Pancreas (tissue), 10 donors: ENCODE measurements around the gene ERCC1. TPM values are rescaled to one million over a fixed set of nuclear protein-coding genes. Genes with fewer than 3 reads are reported as not detected.

ENCODE experiments used
- ATAC-seq, 4 donors: fragments of 200-7000 bp; cut with Tn5 transposase; one replicate each; pipeline versions ENCODE4 v1.8.0 to v1.9.1; 2020; ENCODE audit warnings: mild to moderate bottlenecking in 4 of 4, moderate library complexity in 4 of 4
- DNase-seq, 6 donors: peaks; one replicate each; pipeline ENCODE4 v3.0.0-alpha.2; 2020
- FAIRE-seq: peaks from 2 replicates; lab custom pipeline; 2012; peaks lifted over from hg19 to GRCh38; lab: Jason Lieb, UNC
- H3K27ac ChIP-seq, 4 donors: fragments of 200-600 bp; sonication (generic); 1 replicate in 3 of 4; 2 replicates in 1 of 4; pipeline versions ENCODE4 v1.5.0 to v1.8.0; 2020
- H3K27me3 ChIP-seq, 4 donors: fragments of 200-600 bp; one replicate each; pipeline ENCODE4 v1.8.0; 2021
- H3K36me3 ChIP-seq, 3 donors: fragments of 200-600 bp; sonication (generic) in 1 of 3; one replicate each; pipeline versions ENCODE4 v1.5.0 to v1.8.0; 2020 to 2021
- H3K4me1 ChIP-seq, 3 donors: fragments of 200-600 bp; one replicate each; pipeline ENCODE4 v1.8.0; 2021
- H3K4me3 ChIP-seq, 4 donors: fragments of 200-600 bp; sonication (generic) in 2 of 4; one replicate each; pipeline versions ENCODE4 v1.5.0 to v1.8.0; 2020 to 2021
- H3K9me3 ChIP-seq, 4 donors: fragments of 200-600 bp; one replicate each; pipeline ENCODE4 v1.8.0; 2021
- WGBS, 2 donors: extraction: QIAGEN DNeasy Blood & Tissue Kit; methylation state at CpG; one replicate each; pipeline ENCODE4 v1.1.7; 2013; 5-methylcytosine and 5-hydroxymethylcytosine counted together
- intact Hi-C, 3 donors: fragments of 100-400 bp; cut with DNase I; formaldehyde crosslinking; loops; one replicate each; pipeline versions ENCODE4 v1.11.1 to v1.14.2; 2022
- polyA plus RNA-seq, 2 donors: library from polyadenylated mRNA; stranded (reverse); fragments of 200-250 nt; gene quantifications; one replicate each; pipeline ENCODE4 v1.2.3, GENCODE V29; 2013
- total RNA-seq, 6 donors: library from RNA; stranded (reverse); fragmentation: NEBNext Ultra II Directional in 4 of 6; extraction: Animal tissue kit (Norgen Biotek cat#: 25700) in 4 of 6; gene quantifications; one replicate each; pipeline versions ENCODE4 v1.2.1 to v1.2.4, GENCODE V29; 2021 to 2023
- TF ChIP-seq, protein P1 (sequence below), 4 donors: fragments of 200-600 bp; sonication (generic) in 3 of 4; IDR thresholded peaks; one replicate each; pipeline versions ENCODE4 v1.5.0 to v1.8.0; 2021; ENCODE audit warnings: antibody characterized with exemption in 4 of 4
- donor health status: healthy with polysubstance abuse.
- donor health status: DM: no; HTN: no; CAD: no; lungs with moderate emphysema.
- donor health status: DM: no; HTN: no; CAD: no.
- donor health status: control.
- donor health status: control.
- donor health status: Bipolar disorder and iron deficiency.
- donor health status: DM: yes; HTN: yes; CAD: no.
- donor health status: DM: no; HTN: no; CAD: no.
- donor health status: DM: no; HTN: no; CAD: no.
- donor health status: DM: yes; HTN: yes; CAD: no.

Gene ERCC1
- total and polyA plus RNA-seq, 8 donors, result 28.9 to 42.3 (median 33.1) TPM

DNA sequence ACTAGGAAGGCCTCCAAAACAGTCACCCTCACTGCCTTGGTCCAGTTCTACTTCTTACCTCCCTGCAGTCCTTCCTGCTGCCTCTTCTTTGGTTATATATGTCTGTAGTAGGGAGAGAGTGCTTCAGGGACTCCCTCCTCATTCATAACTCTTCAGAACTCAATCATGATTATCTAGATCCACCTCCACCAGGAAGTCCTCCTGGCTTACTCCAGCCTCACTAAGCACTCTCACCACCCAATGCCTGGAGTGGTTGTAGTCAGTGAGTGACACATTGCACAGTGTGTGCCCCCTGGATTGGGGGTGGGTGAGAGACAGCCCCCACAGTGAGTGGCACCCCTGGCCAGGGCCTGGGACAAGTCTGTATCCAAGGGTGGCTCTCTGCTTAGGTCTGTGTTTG, 34.1 kb upstream of the ERCC1 start:
- FAIRE-seq (no peak), ATAC-seq (no peak)

DNA sequence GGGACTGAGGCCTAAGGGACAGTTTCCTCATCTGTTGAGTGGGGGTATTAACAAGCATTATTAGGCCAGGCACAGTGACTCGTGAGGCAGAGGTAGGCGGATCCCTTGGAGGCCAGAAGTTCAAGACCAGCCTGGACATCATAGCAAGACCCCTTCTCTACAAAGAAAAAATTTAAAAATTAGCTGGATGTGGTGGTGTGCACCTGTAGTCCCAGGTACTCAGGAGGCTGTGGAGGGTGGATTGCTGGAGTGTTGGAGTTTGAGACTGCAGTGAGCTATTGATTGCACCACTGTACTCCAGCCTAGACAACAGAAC, 32.7 kb upstream of the ERCC1 start:
- Histone ChIP-seq H3K9me3 (no peaks in the 10 kb centered on the region), H3K4me3 (no peak overlapping the region), H3K27me3 (no peaks in the 10 kb centered on the region), H3K4me1 (peaks cover 9 to 15% (median 11%) of the 10 kb centered on the region in 3 donors), H3K36me3 (no peaks in the 10 kb centered on the region), H3K27ac (peak overlapping the region; percentile 91 to 97 (median 95))
- no peak for ATAC-seq
- TF ChIP-seq, protein P1, sequence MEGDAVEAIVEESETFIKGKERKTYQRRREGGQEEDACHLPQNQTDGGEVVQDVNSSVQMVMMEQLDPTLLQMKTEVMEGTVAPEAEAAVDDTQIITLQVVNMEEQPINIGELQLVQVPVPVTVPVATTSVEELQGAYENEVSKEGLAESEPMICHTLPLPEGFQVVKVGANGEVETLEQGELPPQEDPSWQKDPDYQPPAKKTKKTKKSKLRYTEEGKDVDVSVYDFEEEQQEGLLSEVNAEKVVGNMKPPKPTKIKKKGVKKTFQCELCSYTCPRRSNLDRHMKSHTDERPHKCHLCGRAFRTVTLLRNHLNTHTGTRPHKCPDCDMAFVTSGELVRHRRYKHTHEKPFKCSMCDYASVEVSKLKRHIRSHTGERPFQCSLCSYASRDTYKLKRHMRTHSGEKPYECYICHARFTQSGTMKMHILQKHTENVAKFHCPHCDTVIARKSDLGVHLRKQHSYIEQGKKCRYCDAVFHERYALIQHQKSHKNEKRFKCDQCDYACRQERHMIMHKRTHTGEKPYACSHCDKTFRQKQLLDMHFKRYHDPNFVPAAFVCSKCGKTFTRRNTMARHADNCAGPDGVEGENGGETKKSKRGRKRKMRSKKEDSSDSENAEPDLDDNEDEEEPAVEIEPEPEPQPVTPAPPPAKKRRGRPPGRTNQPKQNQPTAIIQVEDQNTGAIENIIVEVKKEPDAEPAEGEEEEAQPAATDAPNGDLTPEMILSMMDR (IDR thresholded peaks at IDR 0.05), result no peak
- no peak for DNase-seq
- WGBS, 2 donors, result 80 to 82% methylated on average over 2 of the region's 2 CpGs
- FAIRE-seq, result no peak
- intact Hi-C loops, result no loop called here

More for the DNA sequence above, 34.1 kb upstream of the ERCC1 start:
- peaks cover 9 to 15% (median 11%) of the 10 kb centered on the region in 3 donors for H3K4me1 ChIP-seq
- DNase-seq, result no peak
- intact Hi-C loops, result no loop called here
- H3K4me3 ChIP-seq, result no peak overlapping the region
- H3K27ac ChIP-seq, result no peak overlapping the region
- H3K9me3 ChIP-seq, result no peaks in the 10 kb centered on the region
- no peaks in the 10 kb centered on the region for H3K27me3 ChIP-seq
- no peaks in the 10 kb centered on the region for H3K36me3 ChIP-seq
- TF ChIP-seq, protein P1 (IDR thresholded peaks at IDR 0.05), result no peak

GRCh38 chr19:45455707-45456499, 32.2 kb upstream of the ERCC1 start:
- TF ChIP-seq, protein P1 (IDR thresholded peaks at IDR 0.05), result no peak
- WGBS, 2 donors, result 24 to 32% methylated on average over 17 to 27 of the region's 27 CpGs
- FAIRE-seq (no peak), DNase-seq (peak; percentile 87 to 99 (median 98)), ATAC-seq (peak; percentile 91 to 93 (median 92))
- intact Hi-C loops, result no loop called here
- peaks cover 9 to 15% (median 11%) of the 10 kb centered on the region in 3 donors for H3K4me1 ChIP-seq
- H3K27ac ChIP-seq, result peak overlapping the region; percentile 91 to 97 (median 95)
- H3K27me3 ChIP-seq, result no peaks in the 10 kb centered on the region
- no peaks in the 10 kb centered on the region for H3K36me3 ChIP-seq
- no peaks in the 10 kb centered on the region for H3K9me3 ChIP-seq
- peak overlapping the region in 1 of 4 donors; percentile 26 for H3K4me3 ChIP-seq

DNA sequence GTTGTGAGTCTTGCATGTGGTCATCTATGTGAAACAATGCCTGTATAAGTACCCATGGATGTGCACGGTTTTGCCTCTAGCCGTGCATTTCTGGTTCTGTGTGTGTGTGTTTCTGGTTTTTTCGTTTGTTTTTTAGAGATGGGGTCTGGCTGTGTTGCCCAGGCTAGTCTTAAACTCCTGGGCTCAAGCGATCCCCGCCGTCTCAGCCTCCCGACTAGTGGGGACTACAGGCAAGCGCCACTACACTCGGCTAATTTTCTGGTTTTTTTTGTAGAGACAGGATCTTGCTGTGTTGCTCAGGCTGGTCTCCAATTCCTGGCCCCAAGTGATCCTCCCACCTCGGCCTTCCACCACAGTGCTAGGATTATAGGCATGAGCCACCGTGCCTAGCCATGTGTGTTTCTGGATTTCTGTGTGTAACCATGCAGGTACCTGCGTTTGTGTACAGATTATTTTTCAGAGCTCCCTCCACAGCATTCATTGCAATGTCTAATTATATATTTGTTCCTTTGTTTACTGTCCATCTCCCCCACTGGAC, 28.2 kb upstream of the ERCC1 start:
- DNase-seq (no peak), FAIRE-seq (no peak), ATAC-seq (no peak)
- no peaks in the 10 kb centered on the region for H3K36me3 ChIP-seq
- no peaks in the 10 kb centered on the region for H3K9me3 ChIP-seq
- peaks cover 11 to 22% (median 13%) of the 10 kb centered on the region in 3 donors for H3K4me1 ChIP-seq
- H3K27me3 ChIP-seq, result no peaks in the 10 kb centered on the region
- 73 to 78% methylated on average over 12 of the region's 12 CpGs for WGBS, 2 donors
- intact Hi-C loops, result no loop called here
- TF ChIP-seq, protein P1 (IDR thresholded peaks at IDR 0.05), result no peak
- peak overlapping the region in 3 of 4 donors; percentile 79 to 85 (median 84) for H3K27ac ChIP-seq
- H3K4me3 ChIP-seq, result no peak overlapping the region
